Heart left ventricle (tissue), 13 donors: ENCODE measurements around the gene SNCAIP.

Experiments used
- POLR2A ChIP-seq, 2 donors: fragments of 450-650 bp; IDR thresholded peaks; one replicate each; pipeline ENCODE4 v1.6.1; 2017; ENCODE audit warnings: antibody characterized with exemption in 2 of 2, mild to moderate bottlenecking in 2 of 2, moderate library complexity in 2 of 2
- TF ChIP-seq, protein P1 (sequence below), 12 donors: fragments of 200-600 bp; sonication (generic) in 4 of 12; IDR thresholded peaks; one replicate each; pipeline versions ENCODE4 v1.5.0 to v1.8.0; 2018 to 2022; ENCODE audit warnings: antibody characterized with exemption in 12 of 12, mild to moderate bottlenecking in 5 of 12
- donor health status: ischemic (EF 13 %, LVEDD 7.1; RV severe dilation, severe dysfunction).
- donor health status: DM: no; HTN: yes; CAD: no.
- donor health status: DM: no; HTN: no; CAD: no.
- donor health status: ischemic (EF 25% LVEDD 6.9; RV normal size, moderate dysfunction).
- donor health status: ischemic (EF 25% LVEDD 5.7; RV mildly dilated, moderate dysfunction).
- donor health status: ischemic (EF 35%, LVEDD 5.7; RV mildly dilated, moderate dysfunction).
- donor health status: nonischemic (EF 11% LVEDD 7.7; RV severe dilation, severe dysfunction).
- donor health status: DM: yes; HTN: yes; CAD: no.
- donor health status: PGD.
- donor health status: ischemic (EF 29% LVEDD 5.4; RV normal size, mild dysfunction).
- donor health status: nonischemic (EF 23%, LVEDD 6.1; RV moderate dilation, normal function).

DNA sequence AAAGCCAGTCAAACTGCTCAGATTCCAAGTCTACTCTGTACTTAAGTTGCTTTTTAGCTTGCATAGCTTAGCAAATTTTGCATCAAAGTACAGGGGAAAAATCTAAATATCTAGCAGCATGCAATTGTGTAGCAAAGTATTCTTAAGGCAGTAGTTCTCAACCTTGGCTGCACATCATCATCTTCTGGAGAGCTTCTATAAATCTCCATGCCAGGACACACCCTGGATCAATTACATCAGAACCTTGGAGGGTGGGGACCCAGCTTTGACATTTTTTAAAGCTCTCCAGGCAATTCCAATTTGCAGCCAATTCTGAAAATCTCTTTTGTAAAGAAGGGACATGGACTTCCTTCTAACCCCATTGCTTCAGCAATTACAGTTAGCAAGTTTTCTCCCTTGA is 187.5 kb downstream of the SNCAIP start:
- TF ChIP-seq, protein P1, sequence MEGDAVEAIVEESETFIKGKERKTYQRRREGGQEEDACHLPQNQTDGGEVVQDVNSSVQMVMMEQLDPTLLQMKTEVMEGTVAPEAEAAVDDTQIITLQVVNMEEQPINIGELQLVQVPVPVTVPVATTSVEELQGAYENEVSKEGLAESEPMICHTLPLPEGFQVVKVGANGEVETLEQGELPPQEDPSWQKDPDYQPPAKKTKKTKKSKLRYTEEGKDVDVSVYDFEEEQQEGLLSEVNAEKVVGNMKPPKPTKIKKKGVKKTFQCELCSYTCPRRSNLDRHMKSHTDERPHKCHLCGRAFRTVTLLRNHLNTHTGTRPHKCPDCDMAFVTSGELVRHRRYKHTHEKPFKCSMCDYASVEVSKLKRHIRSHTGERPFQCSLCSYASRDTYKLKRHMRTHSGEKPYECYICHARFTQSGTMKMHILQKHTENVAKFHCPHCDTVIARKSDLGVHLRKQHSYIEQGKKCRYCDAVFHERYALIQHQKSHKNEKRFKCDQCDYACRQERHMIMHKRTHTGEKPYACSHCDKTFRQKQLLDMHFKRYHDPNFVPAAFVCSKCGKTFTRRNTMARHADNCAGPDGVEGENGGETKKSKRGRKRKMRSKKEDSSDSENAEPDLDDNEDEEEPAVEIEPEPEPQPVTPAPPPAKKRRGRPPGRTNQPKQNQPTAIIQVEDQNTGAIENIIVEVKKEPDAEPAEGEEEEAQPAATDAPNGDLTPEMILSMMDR (IDR thresholded peaks at IDR 0.05): no peak
- TF ChIP-seq POLR2A (IDR thresholded peaks at IDR 0.05): no peak
